Gastrocnemius medialis (tissue), 4 donors: ENCODE results near the gene ZNF574.

Source experiments
- CTCF ChIP-seq, 5 experiments: fragments of 450-650 bp in 3 of 5; fragments of 200-600 bp in 2 of 5; sonication (generic) in 2 of 5; IDR thresholded peaks in 4 of 5; conservative IDR thresholded peaks in 1 of 5; 1 replicate in 4 of 5; 2 replicates in 1 of 5; pipeline ENCODE4 v1.5.1; 2016 to 2019; ENCODE audit warnings: antibody characterized with exemption in 5 of 5, mild to moderate bottlenecking in 3 of 5, moderate library complexity in 3 of 5
- POLR2A ChIP-seq, 2 donors: fragments of 450-650 bp; IDR thresholded peaks; one replicate each; pipeline ENCODE4 v1.6.1; 2017; ENCODE audit warnings: antibody characterized with exemption in 2 of 2, mild to moderate bottlenecking in 2 of 2, moderate library complexity in 2 of 2

- TF ChIP-seq CTCF (IDR thresholded peaks at IDR 0.05 in 4 of 5, conservative IDR thresholded peaks at IDR 0.05 in 1 of 5) (no peak), POLR2A (IDR thresholded peaks at IDR 0.05) (peak in 1 of 2 donors; percentile 15)
Measured at GRCh38 chr19:42038666-42039065, 37.3 kb upstream of the ZNF574 start.
